GM12878 (cell line): ENCODE measurements around the gene DUSP14. TPM values are rescaled to one million over a fixed set of nuclear protein-coding genes. Genes with fewer than 3 reads are reported as not detected.

ENCODE experiments used
- ATAC-seq: fragments of 200-7000 bp; cut with Tn5 transposase; 3 replicates; pipeline ENCODE4 v1.9.1; 2020; ENCODE audit warnings: mild to moderate bottlenecking, moderate library complexity
- BruUV-seq: library from RNA; stranded (reverse); fragments of 400-500 nt; replicated peaks from 2 replicates; lab custom pipeline; 2021; lab: Mats Ljungman, UMichigan
- CTCF ChIA-PET: fragments of 300-600 bp; sonication (Branson Sonifier 250); formaldehyde crosslinking; extraction: SDS; loops from one replicate; lab custom pipeline; 2021; ENCODE audit warnings: inconsistent platforms; lab: Yijun Ruan, JAX
- POLR2A ChIA-PET: fragments of 350-600 bp; formaldehyde crosslinking; extraction: SDS; loops from one replicate; lab custom pipeline; 2021; ENCODE audit warnings: inconsistent platforms; lab: Charles Lee
- RAD21 ChIA-PET: fragments of 300-600 bp; sonication (Branson Sonifier 250); formaldehyde crosslinking; loops from one replicate; lab custom pipeline; 2023; ENCODE audit warnings: antibody characterized with exemption; ENCODE audit not compliant: unreplicated experiment; lab: Charles Lee
- SMC1A ChIA-PET: fragments of 300-600 bp; sonication (Branson Sonifier 250); formaldehyde crosslinking; loops from one replicate; lab custom pipeline; 2023; ENCODE audit not compliant: unreplicated experiment, uncharacterized antibody; lab: Charles Lee
- DNase-seq: peaks from one replicate; pipeline ENCODE4 v3.0.0-alpha.2; 2011; ENCODE audit warnings: low read depth, low spot score
- FAIRE-seq: peaks from 3 replicates; lab custom pipeline; 2011; peaks lifted over from hg19 to GRCh38; lab: Jason Lieb, UNC
- H2AFZ ChIP-seq: 2 replicates; pipeline ENCODE4 v1.6.0; 2011; ENCODE audit warnings: low read depth, low read length, control low read depth; ENCODE audit not compliant: control insufficient read depth
- H3K27ac ChIP-seq: 2 replicates; pipeline ENCODE4 v1.5.1; 2011; ENCODE audit warnings: control low read depth; ENCODE audit not compliant: control insufficient read depth, insufficient read depth
- H3K27me3 ChIP-seq, 2 experiments: replicated peaks in 1 of 2; 2 replicates each; pipeline versions ENCODE4 v1.6.0 to v1.6.1; 2011; ENCODE audit warnings: low read length in 1 of 2; ENCODE audit not compliant: control insufficient read depth in 2 of 2, insufficient read depth in 2 of 2
- H3K36me3 ChIP-seq, 2 experiments: 2 replicates each; pipeline ENCODE4 v1.5.1; 2011; ENCODE audit warnings: low read length in 1 of 2; ENCODE audit not compliant: control insufficient read depth in 2 of 2, insufficient read depth in 2 of 2
- H3K4me1 ChIP-seq: 2 replicates; pipeline ENCODE4 v1.6.1; 2011; ENCODE audit warnings: mild to moderate bottlenecking, low read length, moderate library complexity, mixed read lengths; ENCODE audit not compliant: control insufficient read depth, insufficient read depth
- H3K4me2 ChIP-seq: 2 replicates; pipeline ENCODE4 v1.6.0; 2011; ENCODE audit warnings: control low read depth; ENCODE audit not compliant: control insufficient read depth, insufficient read depth
- H3K4me3 ChIP-seq: fragments of 200-600 bp; sonication (generic); 2 replicates; pipeline ENCODE4 v1.5.1; 2016
- H3K79me2 ChIP-seq: 2 replicates; pipeline ENCODE4 v1.6.0; 2011; ENCODE audit warnings: low read length; ENCODE audit not compliant: control insufficient read depth, insufficient read depth
- H3K9ac ChIP-seq: 2 replicates; pipeline ENCODE4 v1.8.0; 2011; ENCODE audit warnings: low read length, control low read depth, mixed read lengths; ENCODE audit not compliant: control insufficient read depth, insufficient read depth
- H3K9me3 ChIP-seq: replicated peaks from 3 replicates; pipeline ENCODE4 v1.5.1; 2011; ENCODE audit warnings: mild to moderate bottlenecking, low read length; ENCODE audit not compliant: control insufficient read depth, insufficient read depth
- H4K20me1 ChIP-seq: 2 replicates; pipeline ENCODE4 v1.6.0; 2011; ENCODE audit not compliant: control insufficient read depth, insufficient read depth
- CEBPB ChIP-seq, 2 experiments: fragments of 150-350 bp in 1 of 2; IDR thresholded peaks; 2 replicates each; pipeline ENCODE4 v1.6.1; 2012 to 2014; ENCODE audit warnings: low read depth in 2 of 2, low read length in 2 of 2, borderline replicate concordance in 1 of 2, inconsistent platforms in 1 of 2
- EED ChIP-seq: sonication (generic); IDR thresholded peaks from 2 replicates; pipeline ENCODE4 v1.6.1; 2016; ENCODE audit warnings: antibody characterized with exemption, low read depth
- FOXK2 ChIP-seq: fragments of 450-650 bp; IDR thresholded peaks from 2 replicates; pipeline ENCODE4 v1.6.1; 2017; ENCODE audit warnings: mild to moderate bottlenecking, moderate library complexity
- JUND ChIP-seq: IDR thresholded peaks from 2 replicates; pipeline ENCODE4 v1.6.1; 2012; ENCODE audit warnings: low read depth, mild to moderate bottlenecking, low read length, improper control_type of control experiment, moderate library complexity
- MTA2 ChIP-seq: fragments of 450-650 bp; IDR thresholded peaks from 2 replicates; pipeline ENCODE4 v1.6.1; 2016; ENCODE audit warnings: low read depth, mild to moderate bottlenecking, moderate library complexity
- MTA3 ChIP-seq: IDR thresholded peaks from 2 replicates; pipeline ENCODE4 v1.6.1; 2012; ENCODE audit warnings: low read length, inconsistent platforms, borderline replicate concordance
- RB1 ChIP-seq: fragments of 450-650 bp; formaldehyde crosslinking; IDR thresholded peaks from 2 replicates; pipeline ENCODE4 v1.6.1; 2017; ENCODE audit warnings: mild to moderate bottlenecking, borderline replicate concordance
- SMARCA5 ChIP-seq: fragments of 450-650 bp; IDR thresholded peaks from 2 replicates; pipeline ENCODE4 v1.6.1; 2017; ENCODE audit warnings: mild to moderate bottlenecking
- SMC3 ChIP-seq: IDR thresholded peaks from 2 replicates; pipeline ENCODE4 v1.6.1; 2011; ENCODE audit warnings: low read length, improper control_type of control experiment, borderline replicate concordance
- SUZ12 ChIP-seq: fragments of 200-600 bp; sonication (generic); IDR thresholded peaks from one replicate; pipeline ENCODE4 v1.6.1; 2018; ENCODE audit warnings: antibody characterized with exemption, mild to moderate bottlenecking; ENCODE audit not compliant: unreplicated experiment
- ZSCAN29 ChIP-seq: fragments of 450-650 bp; IDR thresholded peaks from 2 replicates; pipeline ENCODE4 v1.6.1; 2017; ENCODE audit warnings: mild to moderate bottlenecking, moderate library complexity
- ZZZ3 ChIP-seq: IDR thresholded peaks from 2 replicates; pipeline ENCODE4 v1.6.1; 2011; ENCODE audit warnings: low read depth; ENCODE audit not compliant: control insufficient read depth, insufficient read length
- WGBS: methylation state at CpG from one replicate; pipeline ENCODE4 v1.1.6; 2016; ENCODE audit warnings: low lambda C conversion rate; ENCODE audit not compliant: insufficient replicate concordance, insufficient coverage; ENCODE audit errors: missing lambda C conversion rate; 5-methylcytosine and 5-hydroxymethylcytosine counted together
- in situ Hi-C: fragments of 300-500 bp; cut with MboI; formaldehyde crosslinking; loops from 9 replicates; pipeline ENCODE4 v1.14.3; 2018; ENCODE audit warnings: mixed read lengths
- intact Hi-C: fragments of 100-400 bp; cut with micrococcal nuclease; formaldehyde crosslinking; loops from one replicate; pipeline ENCODE4 v1.14.2; 2022; ENCODE audit not compliant: unreplicated experiment
- polyA plus RNA-seq, 11 experiments: library from polyadenylated mRNA; depleted of rRNA in 4 of 11; unstranded in 6 of 11; stranded (reverse) in 5 of 11; fragments of >200 nt; fragmentation: Nextera tagmentation in 4 of 11; fragmentation: Illumina TruSeq in 1 of 11; extraction: Ambion mirVana in 4 of 11; extraction: Trizol in 1 of 11; gene quantifications; 1 replicate in 1 of 11; 2 replicates in 10 of 11; pipeline versions ENCODE4 v1.2.1 to v1.2.3, GENCODE V29; 2011 to 2016; ENCODE audit warnings: inconsistent platforms in 2 of 11, missing spikeins in 2 of 11, low read depth in 1 of 11
- total RNA-seq, 4 experiments: library from RNA; depleted of rRNA in 3 of 4; stranded (reverse); fragments of >200 nt in 3 of 4; fragmentation: Illumina TruSeq in 1 of 4; extraction: Trizol in 1 of 4; gene quantifications; 2 replicates each; pipeline versions ENCODE4 v1.2.1 to v1.2.3, GENCODE V29; 2013 to 2021
- TF ChIP-seq, protein P1 (sequence below): fragments of 450-650 bp; IDR thresholded peaks from 2 replicates; pipeline ENCODE4 v1.6.1; 2018; ENCODE audit warnings: borderline replicate concordance, mild to moderate bottlenecking; ENCODE audit not compliant: partially characterized antibody
- TF ChIP-seq, protein P2 (sequence below): fragments of 450-650 bp; IDR thresholded peaks from 2 replicates; pipeline ENCODE4 v1.6.1; 2017; ENCODE audit warnings: mild to moderate bottlenecking, moderate library complexity

The DUSP14 gene
- total and polyA plus RNA-seq, 10 of the 15 experiments (the other 5 are each of a cell fraction or from before 2014, with no cell fraction given), result 14.5 to 36.5 (median 24.4) TPM

GRCh38 chr17:37521821-37522220 is 32.1 kb downstream of the DUSP14 start (continued):
- TF ChIP-seq, protein P1, sequence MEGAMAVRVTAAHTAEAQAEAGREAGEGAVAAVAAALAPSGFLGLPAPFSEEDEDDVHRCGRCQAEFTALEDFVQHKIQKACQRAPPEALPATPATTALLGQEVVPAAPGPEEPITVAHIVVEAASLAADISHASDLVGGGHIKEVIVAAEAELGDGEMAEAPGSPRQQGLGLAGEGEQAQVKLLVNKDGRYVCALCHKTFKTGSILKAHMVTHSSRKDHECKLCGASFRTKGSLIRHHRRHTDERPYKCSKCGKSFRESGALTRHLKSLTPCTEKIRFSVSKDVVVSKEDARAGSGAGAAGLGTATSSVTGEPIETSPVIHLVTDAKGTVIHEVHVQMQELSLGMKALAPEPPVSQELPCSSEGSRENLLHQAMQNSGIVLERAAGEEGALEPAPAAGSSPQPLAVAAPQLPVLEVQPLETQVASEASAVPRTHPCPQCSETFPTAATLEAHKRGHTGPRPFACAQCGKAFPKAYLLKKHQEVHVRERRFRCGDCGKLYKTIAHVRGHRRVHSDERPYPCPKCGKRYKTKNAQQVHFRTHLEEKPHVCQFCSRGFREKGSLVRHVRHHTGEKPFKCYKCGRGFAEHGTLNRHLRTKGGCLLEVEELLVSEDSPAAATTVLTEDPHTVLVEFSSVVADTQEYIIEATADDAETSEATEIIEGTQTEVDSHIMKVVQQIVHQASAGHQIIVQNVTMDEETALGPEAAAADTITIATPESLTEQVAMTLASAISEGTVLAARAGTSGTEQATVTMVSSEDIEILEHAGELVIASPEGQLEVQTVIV, result no peak

DNA sequence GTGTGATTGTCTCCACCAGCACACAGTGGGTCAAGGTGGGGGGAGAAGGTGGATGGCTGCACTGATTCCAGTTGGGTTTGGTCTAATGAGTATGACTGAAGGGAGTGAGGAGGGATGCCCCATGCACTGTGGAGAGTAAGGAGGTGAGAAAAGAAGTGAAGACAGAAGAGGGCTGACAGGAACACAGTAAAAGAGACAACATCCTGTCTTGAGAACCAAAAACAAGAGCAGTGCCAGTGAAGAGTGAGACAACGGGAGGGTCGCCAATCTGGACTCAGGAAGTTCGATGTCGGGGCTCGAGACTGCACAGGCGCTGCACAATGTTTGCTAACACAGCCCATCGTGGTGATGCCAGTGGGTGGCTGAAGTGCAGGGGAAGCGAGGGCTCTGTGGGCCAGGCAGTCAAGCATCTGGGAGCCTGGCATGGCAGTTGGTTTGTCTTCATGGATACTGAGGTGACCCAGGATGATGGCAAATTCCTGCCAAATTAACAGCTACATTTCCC is 34.1 kb downstream of the DUSP14 start:
- no peak for TF ChIP-seq MTA3
- no peak for TF ChIP-seq SMC3
- TF ChIP-seq SUZ12, result no peak
- no peak for TF ChIP-seq SMARCA5
- no peak for TF ChIP-seq ZZZ3
- TF ChIP-seq CEBPB (IDR thresholded peaks at IDR 0.05; ENCODE audit: borderline replicate concordance in 1 of 2, low read depth in 2 of 2, low read length in 2 of 2), result no peak
- TF ChIP-seq, protein P2, sequence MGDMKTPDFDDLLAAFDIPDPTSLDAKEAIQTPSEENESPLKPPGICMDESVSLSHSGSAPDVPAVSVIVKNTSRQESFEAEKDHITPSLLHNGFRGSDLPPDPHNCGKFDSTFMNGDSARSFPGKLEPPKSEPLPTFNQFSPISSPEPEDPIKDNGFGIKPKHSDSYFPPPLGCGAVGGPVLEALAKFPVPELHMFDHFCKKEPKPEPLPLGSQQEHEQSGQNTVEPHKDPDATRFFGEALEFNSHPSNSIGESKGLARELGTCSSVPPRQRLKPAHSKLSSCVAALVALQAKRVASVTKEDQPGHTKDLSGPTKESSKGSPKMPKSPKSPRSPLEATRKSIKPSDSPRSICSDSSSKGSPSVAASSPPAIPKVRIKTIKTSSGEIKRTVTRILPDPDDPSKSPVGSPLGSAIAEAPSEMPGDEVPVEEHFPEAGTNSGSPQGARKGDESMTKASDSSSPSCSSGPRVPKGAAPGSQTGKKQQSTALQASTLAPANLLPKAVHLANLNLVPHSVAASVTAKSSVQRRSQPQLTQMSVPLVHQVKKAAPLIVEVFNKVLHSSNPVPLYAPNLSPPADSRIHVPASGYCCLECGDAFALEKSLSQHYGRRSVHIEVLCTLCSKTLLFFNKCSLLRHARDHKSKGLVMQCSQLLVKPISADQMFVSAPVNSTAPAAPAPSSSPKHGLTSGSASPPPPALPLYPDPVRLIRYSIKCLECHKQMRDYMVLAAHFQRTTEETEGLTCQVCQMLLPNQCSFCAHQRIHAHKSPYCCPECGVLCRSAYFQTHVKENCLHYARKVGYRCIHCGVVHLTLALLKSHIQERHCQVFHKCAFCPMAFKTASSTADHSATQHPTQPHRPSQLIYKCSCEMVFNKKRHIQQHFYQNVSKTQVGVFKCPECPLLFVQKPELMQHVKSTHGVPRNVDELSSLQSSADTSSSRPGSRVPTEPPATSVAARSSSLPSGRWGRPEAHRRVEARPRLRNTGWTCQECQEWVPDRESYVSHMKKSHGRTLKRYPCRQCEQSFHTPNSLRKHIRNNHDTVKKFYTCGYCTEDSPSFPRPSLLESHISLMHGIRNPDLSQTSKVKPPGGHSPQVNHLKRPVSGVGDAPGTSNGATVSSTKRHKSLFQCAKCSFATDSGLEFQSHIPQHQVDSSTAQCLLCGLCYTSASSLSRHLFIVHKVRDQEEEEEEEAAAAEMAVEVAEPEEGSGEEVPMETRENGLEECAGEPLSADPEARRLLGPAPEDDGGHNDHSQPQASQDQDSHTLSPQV, result no peak
- TF ChIP-seq FOXK2, result no peak
- TF ChIP-seq RB1, result no peak
- no peak for TF ChIP-seq EED
- TF ChIP-seq ZSCAN29, result no peak
- no peak for TF ChIP-seq MTA2
- TF ChIP-seq JUND, result no peak
- no peak overlapping the region for H2AFZ ChIP-seq
- FAIRE-seq (no peak), DNase-seq (no peak), ATAC-seq (no peak)
- H3K9me3 ChIP-seq, result no peaks in the 10 kb centered on the region
- RAD21 ChIA-PET, result no interaction called here
- CTCF ChIA-PET, result interaction anchor here (1.1 kb wide), 1 partner anchor 31 kb away, joined by 3 read pairs; no protein-coding TSS in a partner anchor
- WGBS, result 97% methylated on average over 8 of the region's 8 CpGs
- SMC1A ChIA-PET, result interaction anchor here (1.3 kb wide), 1 partner anchor 292 kb away, joined by 3 read pairs; no protein-coding TSS in a partner anchor
- H3K27ac ChIP-seq, result no peak overlapping the region
- H3K4me2 ChIP-seq, result no peak overlapping the region
- H3K27me3 ChIP-seq, result no peaks in the 10 kb centered on the region
- POLR2A ChIA-PET, result no interaction called here
- in situ Hi-C loops, result loop anchor here (5.0 to 25.0 kb wide), 2 partner anchors 269 to 864 kb away; no protein-coding TSS in a partner anchor
- no peak overlapping the region for H3K9ac ChIP-seq
- H4K20me1 ChIP-seq, result no peaks in the 10 kb centered on the region
- H3K36me3 ChIP-seq, result peaks cover 6 to 19% of the 10 kb centered on the region in 2 experiments
- intact Hi-C loops, result loop anchor here (10.0 kb wide), 1 partner anchor 181 kb away; no protein-coding TSS in a partner anchor
- H3K4me3 ChIP-seq, result no peak overlapping the region
- no TSS peak for BruUV-seq
- no peaks in the 10 kb centered on the region for H3K4me1 ChIP-seq
- H3K79me2 ChIP-seq, result no peaks in the 10 kb centered on the region
